GM18907 (cell line): ENCODE measurements around the gene TTN.

Experiments
- ATAC-seq: cut with Tn5 transposase; IDR thresholded peaks from one replicate; pipeline ENCODE4 v1.9.1; 2021; ENCODE audit warnings: mild to moderate bottlenecking, moderate library complexity; ENCODE audit not compliant: unreplicated experiment

TTN gene

GRCh38 chr2:178819147-178819875 is 12.1 kb upstream of the TTN start:
- no peak for ATAC-seq

DNA sequence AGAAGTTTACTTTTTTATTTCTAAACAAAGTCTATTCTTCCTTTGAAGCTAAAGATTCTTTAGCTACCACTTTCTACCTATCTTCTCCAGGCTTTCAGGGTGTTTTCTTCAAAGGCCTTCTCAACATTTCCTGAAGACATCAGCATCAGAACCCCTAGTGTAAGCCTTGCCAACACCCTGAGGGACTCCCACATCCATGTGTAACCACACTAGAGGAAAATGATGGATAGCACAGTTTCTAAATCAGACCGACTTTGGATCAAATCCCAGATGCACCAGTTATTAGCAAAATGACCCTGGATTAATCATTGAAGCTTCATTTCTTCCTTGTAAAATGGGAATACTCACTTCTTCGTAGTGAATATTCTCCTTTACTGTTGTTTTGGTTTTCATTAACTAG is 4.7 kb upstream of the TTN start:
- no peak for ATAC-seq

DNA sequence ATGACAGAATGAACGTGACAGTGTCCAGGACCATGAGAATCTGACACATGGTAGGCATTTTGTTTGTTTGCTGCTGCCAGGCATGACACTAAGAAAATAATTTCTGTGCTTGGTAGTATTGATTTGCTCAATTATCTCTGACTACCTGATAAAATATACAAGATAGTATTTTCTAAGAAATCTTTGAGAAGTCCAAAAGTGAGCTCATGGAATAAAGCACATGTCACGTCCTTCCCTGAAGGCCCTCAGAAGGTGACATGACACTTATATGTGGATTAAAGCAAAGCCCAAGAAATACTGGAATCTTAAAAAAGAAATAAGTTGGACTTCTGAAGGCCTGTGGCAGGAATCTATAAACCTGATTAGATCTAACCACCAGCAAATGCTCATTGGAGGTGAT is 3.8 kb upstream of the TTN start:
- no peak for ATAC-seq

GRCh38 chr2:178810422-178810821 is 3.2 kb upstream of the TTN start:
- ATAC-seq, result no peak

DNA sequence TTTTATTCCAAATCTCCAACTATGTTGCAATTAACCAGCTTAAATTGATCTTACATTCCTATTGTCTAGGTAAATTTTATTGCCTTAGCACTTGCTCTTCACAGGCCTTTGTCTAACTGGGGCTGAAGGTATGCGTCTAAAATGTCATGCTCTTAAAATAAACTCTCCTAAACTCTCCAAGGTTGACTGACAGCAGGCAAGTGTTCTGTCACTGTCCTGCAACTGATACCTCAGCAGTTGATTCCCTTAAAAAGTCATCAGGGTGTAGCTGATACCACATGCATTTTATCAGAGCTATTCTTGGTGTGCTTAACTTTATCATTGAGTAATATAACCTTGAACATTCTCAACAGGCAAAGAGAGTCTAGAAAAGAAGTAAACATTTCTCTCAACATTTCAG is 680 bp downstream of the TTN start:
- ATAC-seq, result no peak

DNA sequence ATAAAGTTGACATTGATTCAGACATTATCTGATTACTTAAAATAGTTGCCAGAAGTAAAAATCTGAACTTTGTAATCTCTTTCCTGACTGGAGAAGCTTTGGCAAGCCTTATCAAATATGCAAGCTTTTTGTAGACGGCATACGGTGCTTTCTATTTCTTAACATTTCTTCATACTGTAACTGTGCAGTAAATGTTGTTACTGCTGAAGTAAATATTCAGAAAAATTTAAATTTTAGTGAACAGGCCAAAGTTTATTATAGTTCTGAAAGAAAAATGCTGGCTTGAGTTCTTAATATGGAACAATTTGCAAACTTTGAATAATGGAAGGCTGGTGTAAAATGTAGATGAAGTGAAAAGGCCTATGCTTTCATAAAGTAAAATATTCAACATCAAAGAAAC is 1.8 kb downstream of the TTN start:
- no peak for ATAC-seq

DNA sequence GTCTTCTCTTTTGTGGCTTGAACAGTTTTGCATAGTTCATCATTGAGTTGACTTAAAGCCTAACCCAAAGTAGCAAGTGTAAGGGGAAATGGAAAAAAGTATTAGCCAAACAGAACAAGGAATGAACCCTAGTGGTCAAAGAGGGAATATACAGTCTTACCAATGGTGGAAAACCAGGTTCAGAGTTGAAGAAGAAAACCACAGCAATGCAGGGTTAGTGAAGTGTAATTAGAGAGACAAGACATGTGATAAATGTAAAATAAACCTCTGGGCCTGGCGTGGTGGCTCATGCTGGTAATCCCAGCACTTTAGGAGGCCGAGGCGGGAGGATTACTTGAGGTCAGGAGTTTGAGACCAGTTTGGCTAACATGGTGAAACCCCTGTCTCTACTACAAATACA is 2.4 kb downstream of the TTN start:
- ATAC-seq, result no peak

DNA sequence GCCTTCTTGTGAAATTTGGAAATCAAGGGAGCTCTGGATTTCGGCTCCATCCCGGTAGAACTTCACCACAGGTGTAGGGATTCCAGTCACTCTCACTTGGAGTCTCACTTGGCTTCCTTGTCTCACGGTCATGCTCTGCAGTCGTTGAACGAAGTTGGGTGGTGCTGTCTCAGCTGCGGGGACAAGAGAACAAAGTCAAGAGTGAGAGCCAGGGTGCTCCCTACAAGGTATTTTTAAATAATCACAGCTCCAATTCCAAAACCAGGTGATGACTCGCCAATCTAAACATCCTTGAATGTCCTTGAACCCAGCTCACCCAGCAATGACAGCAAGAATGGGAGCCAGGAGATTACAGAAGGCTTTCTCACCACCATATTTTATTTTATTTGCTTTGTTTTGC is 6.7 kb downstream of the TTN start:
- ATAC-seq, result no peak

GRCh38 chr2:178799305-178799704 is 7.9 kb downstream of the TTN start:
- ATAC-seq, result no peak

GRCh38 chr2:178796079-178796677 is 11.0 kb downstream of the TTN start:
- ATAC-seq, result no peak

GRCh38 chr2:178787934-178788333 is 19.3 kb downstream of the TTN start:
- no peak for ATAC-seq

GRCh38 chr2:178787155-178787554 is 20.1 kb downstream of the TTN start:
- ATAC-seq, result no peak

- ATAC-seq, result no peak
These were observed 23.3 kb downstream of the TTN start for GRCh38 chr2:178783889-178784288.

DNA sequence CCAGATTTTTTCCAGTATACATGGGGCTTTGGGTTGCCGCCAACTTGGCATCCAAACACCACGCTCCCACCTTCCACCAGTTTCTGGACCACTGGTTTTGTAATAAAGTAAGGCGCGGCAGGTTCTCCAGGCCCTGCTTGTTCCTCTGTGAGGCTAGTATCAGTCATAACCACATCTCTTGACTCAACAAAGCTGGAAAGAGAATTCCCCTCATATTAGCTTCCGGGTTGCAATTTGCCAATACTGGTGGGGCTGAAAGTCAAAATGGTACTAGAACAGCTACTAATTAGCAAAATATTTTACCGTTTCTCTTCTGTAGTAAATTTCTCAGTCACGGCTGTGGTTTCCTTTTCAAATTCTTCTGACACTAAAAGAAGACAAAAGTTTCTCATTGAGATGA is 25.0 kb downstream of the TTN start:
- ATAC-seq, result no peak

DNA sequence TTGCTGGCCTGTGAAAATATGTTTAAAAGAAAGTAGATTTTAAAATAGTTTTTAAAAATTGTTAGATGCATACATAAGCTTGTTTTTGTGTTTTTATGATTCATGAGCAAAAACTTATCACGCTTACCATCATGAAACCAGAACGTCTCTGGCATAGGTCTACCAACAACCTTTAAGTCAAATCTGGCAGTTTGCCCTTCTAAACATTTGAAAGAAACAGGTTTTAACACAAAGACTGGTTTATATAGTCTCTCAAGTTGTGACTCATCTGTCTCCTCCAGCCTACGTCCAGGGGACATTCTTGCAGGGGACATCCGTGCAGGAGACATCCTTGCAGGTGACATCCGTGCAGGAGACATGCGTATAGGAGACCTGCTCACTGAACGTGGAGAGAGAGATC is 29.6 kb downstream of the TTN start:
- no peak for ATAC-seq

DNA sequence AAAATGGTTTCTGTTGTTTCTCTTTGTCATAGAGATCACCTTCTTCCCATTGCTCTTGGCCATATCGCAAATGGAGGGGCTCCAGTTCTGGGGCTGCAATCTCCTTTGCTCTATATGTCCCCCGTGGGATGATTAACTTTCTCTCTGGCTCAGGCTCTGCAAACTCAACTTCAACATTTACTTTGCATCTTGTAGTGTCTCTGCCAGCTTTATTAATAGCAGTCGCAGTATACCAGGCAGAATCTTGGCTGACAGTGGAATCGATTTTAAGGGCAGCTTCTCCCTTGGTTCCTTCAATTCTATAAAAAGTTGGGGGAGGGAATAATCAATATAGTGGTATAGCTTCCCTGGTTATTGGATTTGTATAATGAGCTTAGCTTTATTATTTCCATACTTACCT is 30.5 kb downstream of the TTN start:
- no peak for ATAC-seq

DNA sequence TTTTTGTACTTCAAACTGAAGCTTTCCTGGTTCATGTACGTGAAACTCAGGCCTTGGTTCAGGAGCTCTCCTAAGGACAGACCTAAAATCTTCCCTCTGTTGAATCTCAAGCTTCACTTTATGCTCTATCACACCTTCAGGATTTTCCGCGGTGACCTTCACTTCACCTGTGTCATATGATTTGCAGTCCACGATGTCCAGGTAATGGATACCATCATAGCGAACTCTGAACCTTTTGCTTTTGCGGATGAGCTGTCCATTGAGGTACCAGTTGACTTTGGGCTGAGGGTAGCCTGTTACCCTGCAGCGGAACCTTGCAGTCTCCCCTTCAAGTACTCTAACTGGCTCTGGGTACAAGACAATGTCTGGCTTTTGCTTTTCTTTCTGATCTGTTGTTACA is 31.2 kb downstream of the TTN start:
- ATAC-seq, result no peak

- no peak for ATAC-seq
These were observed 36.7 kb downstream of the TTN start for GRCh38 chr2:178770518-178770917.

- no peak for ATAC-seq
These were observed 39.8 kb downstream of the TTN start for GRCh38 chr2:178767094-178768060.

- ATAC-seq, result no peak
These were observed 43.1 kb downstream of the TTN start for GRCh38 chr2:178764097-178764496.

- ATAC-seq, result peak; percentile 75
These were observed 45.4 kb downstream of the TTN start for GRCh38 chr2:178761759-178762371.
